GM12874 (cell line): Measurements from ENCODE around the gene ACAT2.

ENCODE experiments used
- TF ChIP-seq, protein P1 (sequence below): IDR thresholded peaks from 2 replicates; pipeline ENCODE4 v1.5.1; 2011; ENCODE audit warnings: low read depth, mild to moderate bottlenecking, control low read depth, low read length, moderate library complexity; ENCODE audit not compliant: insufficient read depth

The ACAT2 gene

DNA sequence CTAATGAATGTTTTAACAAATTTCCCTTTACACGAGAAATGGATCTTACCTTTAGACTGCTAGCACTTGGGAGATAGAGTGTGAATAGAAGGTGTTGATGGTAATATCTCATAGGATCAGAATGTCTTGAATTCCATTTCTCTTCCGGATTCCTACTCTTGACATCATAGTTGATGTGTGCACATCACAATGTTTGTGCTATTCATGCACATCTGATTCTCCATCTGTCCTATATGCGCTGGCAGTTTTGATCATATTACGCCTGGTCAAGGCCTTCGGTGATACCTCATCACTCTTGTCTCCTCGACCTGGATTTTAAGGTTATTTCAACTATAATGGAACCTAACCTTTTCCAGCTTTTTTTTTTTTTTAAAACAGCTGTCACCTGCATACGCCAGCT lies 16.8 kb upstream of the ACAT2 start:
- TF ChIP-seq, protein P1, sequence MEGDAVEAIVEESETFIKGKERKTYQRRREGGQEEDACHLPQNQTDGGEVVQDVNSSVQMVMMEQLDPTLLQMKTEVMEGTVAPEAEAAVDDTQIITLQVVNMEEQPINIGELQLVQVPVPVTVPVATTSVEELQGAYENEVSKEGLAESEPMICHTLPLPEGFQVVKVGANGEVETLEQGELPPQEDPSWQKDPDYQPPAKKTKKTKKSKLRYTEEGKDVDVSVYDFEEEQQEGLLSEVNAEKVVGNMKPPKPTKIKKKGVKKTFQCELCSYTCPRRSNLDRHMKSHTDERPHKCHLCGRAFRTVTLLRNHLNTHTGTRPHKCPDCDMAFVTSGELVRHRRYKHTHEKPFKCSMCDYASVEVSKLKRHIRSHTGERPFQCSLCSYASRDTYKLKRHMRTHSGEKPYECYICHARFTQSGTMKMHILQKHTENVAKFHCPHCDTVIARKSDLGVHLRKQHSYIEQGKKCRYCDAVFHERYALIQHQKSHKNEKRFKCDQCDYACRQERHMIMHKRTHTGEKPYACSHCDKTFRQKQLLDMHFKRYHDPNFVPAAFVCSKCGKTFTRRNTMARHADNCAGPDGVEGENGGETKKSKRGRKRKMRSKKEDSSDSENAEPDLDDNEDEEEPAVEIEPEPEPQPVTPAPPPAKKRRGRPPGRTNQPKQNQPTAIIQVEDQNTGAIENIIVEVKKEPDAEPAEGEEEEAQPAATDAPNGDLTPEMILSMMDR: no peak

DNA sequence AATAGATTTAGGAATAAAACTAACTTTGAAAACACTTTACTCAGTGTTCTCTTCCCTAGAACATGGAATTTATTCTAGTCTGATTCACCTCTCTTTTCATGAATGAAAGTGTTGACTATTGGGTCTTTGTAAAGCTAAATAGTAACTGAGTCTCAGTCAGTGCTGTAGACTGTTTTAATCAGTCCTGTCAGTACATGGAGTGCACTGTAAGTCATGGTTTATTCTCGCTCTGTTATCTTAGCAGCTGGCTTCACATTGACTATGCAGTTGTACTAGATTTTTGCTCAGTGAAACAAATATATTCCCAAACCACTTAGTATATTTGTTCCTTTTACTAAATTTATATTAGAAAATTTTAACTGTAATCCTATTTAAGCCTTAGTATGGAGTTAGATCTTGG lies 15.1 kb upstream of the ACAT2 start:
- TF ChIP-seq, protein P1: no peak

DNA sequence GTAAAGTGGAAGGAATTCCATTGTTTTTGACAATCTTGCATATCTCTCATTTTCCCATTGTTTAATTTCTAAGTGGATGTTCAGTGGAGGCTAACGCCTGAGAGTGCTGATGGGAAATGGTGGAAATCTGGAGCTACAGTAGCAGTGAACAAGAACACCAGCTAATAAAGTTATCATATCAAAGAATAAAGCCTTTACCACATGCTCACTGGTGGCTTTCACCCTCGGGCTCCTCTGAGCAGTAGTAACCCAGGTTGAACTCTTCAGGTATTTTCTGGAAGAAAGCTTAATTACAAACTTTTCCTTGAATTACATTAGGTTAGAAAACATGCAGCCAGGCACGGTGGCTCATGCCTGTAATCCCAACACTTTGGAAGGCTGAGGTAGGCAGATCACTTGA lies 10.4 kb upstream of the ACAT2 start:
- TF ChIP-seq, protein P1: no peak

DNA sequence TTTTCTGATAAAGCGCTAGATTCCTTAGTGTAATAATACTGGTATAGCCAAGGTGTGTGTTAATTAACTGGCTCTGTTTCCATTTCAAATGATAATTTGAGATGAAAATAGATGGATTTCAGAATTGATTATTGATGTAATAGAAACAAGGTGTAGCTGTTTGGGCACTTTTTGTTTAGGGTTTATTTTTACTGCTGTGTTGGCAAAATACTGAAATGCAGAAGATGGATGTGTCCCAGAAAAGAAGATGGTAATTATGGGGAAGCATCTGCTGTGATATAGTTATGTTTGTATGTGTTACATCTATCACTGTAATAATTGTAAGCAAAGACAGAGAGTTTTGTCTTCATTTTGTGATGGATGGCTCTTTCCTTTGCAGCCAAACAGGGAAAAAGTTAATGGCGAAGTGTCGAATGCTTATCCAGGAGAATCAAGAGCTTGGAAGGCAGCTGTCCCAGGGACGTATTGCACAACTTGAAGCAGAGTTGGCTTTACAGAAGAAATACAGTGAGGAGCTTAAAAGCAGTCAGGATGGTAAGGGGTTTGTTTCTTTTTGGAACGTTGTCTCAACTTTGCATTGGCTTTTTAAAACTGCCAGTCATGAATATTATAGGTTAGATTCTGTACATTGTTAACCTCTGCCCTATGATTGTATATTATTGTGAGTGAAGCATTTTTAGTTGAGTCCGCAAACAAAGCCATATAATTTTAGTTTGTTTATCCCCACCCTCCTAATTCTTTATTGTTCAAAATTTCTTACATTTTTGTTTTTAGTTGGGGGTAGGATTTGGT lies 8.6 kb upstream of the ACAT2 start:
- TF ChIP-seq, protein P1: no peak

DNA sequence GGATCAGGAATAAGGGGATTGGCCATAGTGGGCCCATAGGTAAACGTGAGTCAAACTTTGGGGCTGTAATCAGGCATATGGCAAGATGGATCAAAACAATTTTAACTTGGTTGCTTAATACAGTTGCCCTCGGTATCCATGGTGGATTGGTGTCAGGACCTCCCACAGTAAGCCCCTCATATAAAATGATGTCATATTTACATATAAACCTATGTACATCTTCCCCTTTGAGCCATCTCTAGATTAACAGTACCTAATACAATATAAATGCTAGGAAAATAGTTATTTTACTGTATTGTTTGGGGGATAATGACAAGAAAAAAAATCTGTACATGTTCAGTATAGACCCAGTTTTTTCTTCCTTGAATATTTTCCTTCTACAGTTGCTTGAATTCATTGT lies 7.4 kb upstream of the ACAT2 start:
- TF ChIP-seq, protein P1: no peak

DNA sequence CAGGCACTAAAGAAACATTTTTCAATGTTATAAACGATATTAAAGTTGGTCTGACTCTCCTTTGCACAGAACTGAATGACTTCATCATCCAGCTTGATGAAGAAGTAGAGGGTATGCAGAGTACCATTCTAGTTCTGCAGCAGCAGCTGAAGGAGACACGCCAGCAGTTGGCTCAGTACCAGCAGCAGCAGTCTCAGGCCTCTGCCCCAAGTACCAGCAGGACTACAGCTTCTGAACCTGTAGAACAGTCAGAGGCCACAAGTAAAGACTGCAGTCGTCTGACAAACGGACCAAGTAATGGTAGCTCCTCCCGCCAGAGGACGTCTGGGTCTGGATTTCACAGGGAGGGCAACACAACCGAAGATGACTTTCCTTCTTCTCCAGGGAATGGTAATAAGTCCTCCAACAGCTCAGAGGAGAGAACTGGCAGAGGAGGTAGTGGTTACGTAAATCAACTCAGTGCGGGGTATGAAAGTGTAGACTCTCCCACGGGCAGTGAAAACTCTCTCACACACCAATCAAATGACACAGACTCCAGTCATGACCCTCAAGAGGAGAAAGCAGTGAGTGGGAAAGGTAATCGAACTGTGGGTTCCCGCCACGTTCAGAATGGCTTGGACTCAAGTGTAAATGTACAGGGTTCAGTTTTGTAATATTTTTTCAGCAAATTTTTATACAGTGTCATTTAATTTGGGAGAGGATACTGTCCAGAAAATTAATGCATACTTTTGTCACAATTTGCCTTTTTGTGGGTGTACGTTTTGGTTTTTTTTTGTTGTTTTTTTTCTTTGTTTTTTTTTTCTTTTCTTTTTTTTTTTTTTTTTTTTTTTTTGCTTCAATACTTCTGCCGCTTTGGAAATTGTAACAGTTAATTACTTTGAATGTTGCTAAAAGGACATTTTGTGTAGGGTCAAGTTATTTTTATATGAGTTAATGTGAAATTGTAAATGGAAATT lies 6.6 kb upstream of the ACAT2 start:
- TF ChIP-seq, protein P1: no peak

DNA sequence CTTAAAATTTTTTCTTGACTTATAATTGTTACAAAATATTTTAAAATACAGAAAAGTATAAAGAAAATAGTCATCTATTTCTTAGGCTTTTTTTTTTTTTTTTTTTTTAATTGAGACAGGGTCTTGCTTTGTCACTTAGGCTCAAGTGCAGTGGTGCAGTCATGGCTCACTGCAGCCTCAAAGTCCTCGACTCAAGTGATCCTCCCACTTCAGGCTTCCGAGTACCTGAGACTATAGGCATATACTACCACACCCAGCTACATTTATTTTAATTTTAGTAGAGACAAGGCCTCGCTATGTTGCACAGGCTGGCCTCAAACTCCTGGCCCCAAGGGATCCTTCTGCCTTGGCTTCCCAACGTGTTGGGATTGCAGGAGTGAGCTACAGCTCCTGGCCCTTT lies 5.3 kb upstream of the ACAT2 start:
- TF ChIP-seq, protein P1: no peak
